GM12873 (cell line): ENCODE results near the gene ASIC5.

Experiments used
- CTCF ChIP-seq: IDR thresholded peaks from 2 replicates; pipeline ENCODE4 v1.5.1; 2012; ENCODE audit warnings: low read depth, mild to moderate bottlenecking, moderate library complexity, low read length, control low read depth; ENCODE audit not compliant: insufficient read depth; ENCODE audit errors: missing control alignments

ASIC5 gene

GRCh38 chr4:155906554-155907247 lies 40.6 kb upstream of the ASIC5 start:
- no peak for TF ChIP-seq CTCF

GRCh38 chr4:155904331-155904730 lies 38.3 kb upstream of the ASIC5 start:
- TF ChIP-seq CTCF = no peak

- TF ChIP-seq CTCF = no peak
These were observed 37.4 kb upstream of the ASIC5 start, which contains the start of gene TDO2 for GRCh38 chr4:155903453-155903852. TDO2 (plus strand) TSS chr4:155903696; CDS start chr4:155903759, 63 bp downstream.

GRCh38 chr4:155901013-155901412 lies 34.9 kb upstream of the ASIC5 start:
- no peak for TF ChIP-seq CTCF

- no peak for TF ChIP-seq CTCF
These were observed 34.3 kb upstream of the ASIC5 start for GRCh38 chr4:155900381-155900780.

- no peak for TF ChIP-seq CTCF
These were observed 33.8 kb upstream of the ASIC5 start for GRCh38 chr4:155899891-155900290.

GRCh38 chr4:155891058-155891457 lies 25.0 kb upstream of the ASIC5 start:
- no peak for TF ChIP-seq CTCF

GRCh38 chr4:155889946-155890345 lies 23.9 kb upstream of the ASIC5 start:
- no peak for TF ChIP-seq CTCF
